CD8-positive, alpha-beta memory T cell (primary cell): ENCODE data around the gene YKT6. TPM values are rescaled to one million over a fixed set of nuclear protein-coding genes. Genes with fewer than 3 reads are reported as not detected.

Experiments
- CTCF ChIA-PET: fragments of 350-600 bp; sonication (Branson Sonifier 250); formaldehyde crosslinking; loops from one replicate; lab custom pipeline; 2021; ENCODE audit warnings: antibody characterized with exemption; lab: Charles Lee
- POLR2A ChIA-PET: fragments of 350-600 bp; sonication (Branson Sonifier 250); formaldehyde crosslinking; loops from one replicate; lab custom pipeline; 2021; ENCODE audit warnings: antibody characterized with exemption; lab: Charles Lee
- DNase-seq, 5 donors: peaks; one replicate each; pipeline versions ENCODE4 v3.0.0 to v3.0.0-alpha.2; 2020 to 2022; ENCODE audit warnings: mixed read lengths in 1 of 5
- H3K27ac ChIP-seq: one replicate; pipeline ENCODE4 v1.7.0; 2013; ENCODE audit warnings: low read depth, mild to moderate bottlenecking, low read length, moderate library complexity
- H3K27me3 ChIP-seq: 2 replicates; pipeline ENCODE4 v1.7.0; 2013; ENCODE audit warnings: low read length, mild to moderate bottlenecking; ENCODE audit not compliant: insufficient read depth, poor library complexity, severe bottlenecking
- H3K36me3 ChIP-seq: 2 replicates; pipeline ENCODE4 v1.7.0; 2013; ENCODE audit warnings: mild to moderate bottlenecking, low read length, moderate library complexity; ENCODE audit not compliant: insufficient read depth
- H3K4me1 ChIP-seq: 2 replicates; pipeline ENCODE4 v1.7.0; 2013; ENCODE audit warnings: mild to moderate bottlenecking, low read length, moderate library complexity; ENCODE audit not compliant: insufficient read depth
- H3K4me3 ChIP-seq: 2 replicates; pipeline ENCODE4 v1.7.0; 2013; ENCODE audit warnings: mild to moderate bottlenecking, low read length
- H3K9me3 ChIP-seq: 2 replicates; pipeline ENCODE4 v1.7.0; 2013; ENCODE audit warnings: mild to moderate bottlenecking, low read length
- H3K27ac Mint-ChIP-seq, 8 donors: one replicate each; pipeline ENCODE4 v1.8.0; 2020 to 2021; ENCODE audit warnings: mixed read lengths in 8 of 8, mild to moderate bottlenecking in 6 of 8, inconsistent platforms in 3 of 8, moderate library complexity in 3 of 8
- H3K27me3 Mint-ChIP-seq, 2 donors: one replicate each; pipeline ENCODE4 v1.8.0; 2020 to 2021; ENCODE audit warnings: mixed read lengths in 2 of 2, mild to moderate bottlenecking in 1 of 2, moderate library complexity in 1 of 2
- H3K36me3 Mint-ChIP-seq, 3 donors: one replicate each; pipeline ENCODE4 v1.8.0; 2020 to 2021; ENCODE audit warnings: mixed read lengths in 3 of 3, inconsistent platforms in 1 of 3, mild to moderate bottlenecking in 1 of 3
- H3K4me1 Mint-ChIP-seq, 3 donors: one replicate each; pipeline ENCODE4 v1.8.0; 2020 to 2021; ENCODE audit warnings: mixed read lengths in 3 of 3, inconsistent platforms in 1 of 3, mild to moderate bottlenecking in 1 of 3
- H3K4me3 Mint-ChIP-seq, 7 donors: one replicate each; pipeline ENCODE4 v1.8.0; 2020 to 2021; ENCODE audit warnings: mixed read lengths in 7 of 7, mild to moderate bottlenecking in 6 of 7, moderate library complexity in 4 of 7, inconsistent platforms in 2 of 7
- H3K9me3 Mint-ChIP-seq, 5 donors: one replicate each; pipeline ENCODE4 v1.8.0; 2020 to 2022; ENCODE audit warnings: mixed read lengths in 5 of 5, mild to moderate bottlenecking in 3 of 5, moderate library complexity in 2 of 5, inconsistent platforms in 1 of 5
- polyA plus RNA-seq: library from polyadenylated mRNA; unstranded; fragments of 300-500 nt; fragmentation: Illumina TruSeq; gene quantifications from one replicate; pipeline ENCODE4 v1.2.3, GENCODE V29; 2021
- total RNA-seq, 2 experiments: library from RNA; stranded (reverse); gene quantifications; one replicate each; pipeline ENCODE4 v1.2.3, GENCODE V29; 2021

Gene YKT6
- total and polyA plus RNA-seq, 3 experiments from 2014 or later: 44.9 to 94.6 (median 92.6) TPM

DNA sequence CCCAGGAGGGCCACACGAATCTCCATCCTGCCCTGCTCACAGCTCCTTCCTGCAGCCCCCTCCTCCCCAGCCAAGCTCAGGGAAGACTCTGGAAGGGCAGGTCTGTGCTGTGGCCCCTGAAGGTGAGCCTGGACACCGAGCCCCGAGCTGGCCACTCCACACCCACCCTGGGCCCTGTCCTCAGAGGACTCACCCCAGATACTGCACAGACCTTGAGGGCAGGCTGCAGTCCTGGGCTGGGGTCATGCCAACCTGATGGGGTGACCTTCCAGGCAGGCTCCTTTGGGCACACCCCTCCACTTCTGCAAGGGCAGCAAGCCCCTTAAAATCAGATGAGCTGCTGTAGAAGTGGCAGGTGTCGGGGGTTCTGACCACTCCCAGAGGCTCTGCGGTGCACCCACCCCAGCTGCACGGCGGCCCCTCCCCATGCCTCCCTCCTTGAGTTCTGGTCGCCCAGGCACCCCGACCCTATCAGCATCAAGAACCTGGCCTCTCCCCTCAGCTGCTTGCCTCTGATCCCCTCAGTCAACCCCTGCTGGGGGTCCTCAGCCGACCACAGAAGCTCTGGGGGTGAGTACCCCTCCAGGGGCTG lies 24.3 kb downstream of the YKT6 start:
- Histone ChIP-seq H3K4me1 (no peaks in the 10 kb centered on the region), H3K27ac (no peak overlapping the region), H3K4me3 (no peak overlapping the region), H3K9me3 (no peaks in the 10 kb centered on the region), H3K27me3 (no peaks in the 10 kb centered on the region), H3K36me3 (no peaks in the 10 kb centered on the region)
- Mint-ChIP-seq H3K27ac (peak overlapping the region in 1 of 8 donors; percentile 43), H3K9me3 (no peaks in the 10 kb centered on the region), H3K27me3 (peaks cover 4 to 19% of the 10 kb centered on the region in 2 donors), H3K4me1 (no peaks in the 10 kb centered on the region), H3K36me3 (no peaks in the 10 kb centered on the region), H3K4me3 (no peak overlapping the region)
- no peak for DNase-seq
- POLR2A ChIA-PET: no interaction called here
- CTCF ChIA-PET: interaction anchor here (1.0 kb wide), 1 partner anchor 16 kb away, joined by 3 read pairs; no protein-coding TSS in a partner anchor

DNA sequence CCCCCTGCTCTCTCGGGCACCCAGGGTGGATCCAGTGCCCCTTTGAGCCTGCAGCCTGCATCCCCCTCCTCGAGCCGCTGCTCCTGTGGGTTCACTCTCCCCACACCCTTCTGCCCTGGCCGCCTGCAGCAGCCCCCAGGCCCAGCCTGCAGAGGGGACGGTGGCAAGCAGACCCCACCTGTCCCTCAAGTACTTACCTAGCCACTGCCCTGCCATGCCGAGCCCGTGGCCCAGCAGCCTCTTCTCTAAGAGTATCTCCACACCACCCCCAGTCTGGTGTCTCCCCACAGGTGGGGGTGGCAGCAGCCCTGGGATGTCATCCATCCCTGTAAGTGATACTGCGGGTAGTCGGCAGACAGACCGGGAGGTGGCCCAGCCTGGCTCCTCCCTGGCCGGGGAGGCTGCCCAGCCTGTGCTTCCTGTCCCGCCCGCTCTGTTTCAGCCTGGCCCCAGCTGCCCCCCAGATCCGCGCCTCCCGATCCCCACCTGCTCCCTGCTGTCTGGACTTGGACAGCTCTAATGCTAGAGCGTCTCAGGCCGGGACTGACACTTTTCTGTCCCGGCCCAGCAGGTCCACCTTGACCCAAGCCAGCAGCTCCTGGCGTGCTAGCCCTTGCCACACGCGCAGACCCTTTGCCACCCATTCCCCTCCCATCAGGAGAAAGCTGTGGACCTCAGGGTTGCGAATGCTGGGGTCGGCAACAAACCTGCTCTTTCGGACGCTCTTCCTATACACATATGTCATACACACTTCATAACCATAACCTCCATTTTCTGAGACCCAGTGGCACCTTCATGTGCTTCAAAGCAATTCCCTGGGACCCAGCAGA lies 25.0 kb downstream of the YKT6 start:
- no peak for DNase-seq
- Histone ChIP-seq H3K9me3 (no peaks in the 10 kb centered on the region), H3K27me3 (no peaks in the 10 kb centered on the region), H3K36me3 (no peaks in the 10 kb centered on the region), H3K4me1 (no peaks in the 10 kb centered on the region), H3K4me3 (no peak overlapping the region), H3K27ac (no peak overlapping the region)
- Mint-ChIP-seq H3K9me3 (no peaks in the 10 kb centered on the region), H3K4me3 (no peak overlapping the region), H3K36me3 (no peaks in the 10 kb centered on the region), H3K27me3 (peaks cover 4 to 19% of the 10 kb centered on the region in 2 donors), H3K27ac (no peak overlapping the region), H3K4me1 (no peaks in the 10 kb centered on the region)
- CTCF ChIA-PET: interaction anchor here (1.0 kb wide), 1 partner anchor 15 kb away, joined by 3 read pairs; no protein-coding TSS in a partner anchor
- POLR2A ChIA-PET: no interaction called here

DNA sequence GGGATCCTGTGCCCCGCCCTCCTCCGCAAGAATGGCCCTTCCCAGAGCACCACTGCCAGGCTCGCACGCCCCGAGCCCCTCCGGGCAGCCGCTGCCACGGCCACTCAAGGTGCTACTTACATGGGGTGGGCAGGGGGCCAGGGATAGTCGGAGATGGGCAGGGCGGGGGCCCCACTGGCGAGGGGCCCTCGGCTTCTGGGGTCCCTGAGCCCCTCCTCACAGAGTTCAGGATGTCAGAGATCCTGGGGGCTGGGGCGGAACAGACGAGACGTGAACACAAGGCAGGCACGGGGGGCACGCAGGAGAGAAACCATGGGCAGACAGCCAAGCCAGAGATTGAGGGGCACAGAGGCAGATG lies 25.6 kb downstream of the YKT6 start:
- ChIA-PET POLR2A (no interaction called here), CTCF (no interaction called here)
- Histone ChIP-seq H3K4me1 (no peaks in the 10 kb centered on the region), H3K4me3 (no peak overlapping the region), H3K36me3 (no peaks in the 10 kb centered on the region), H3K27ac (no peak overlapping the region), H3K27me3 (no peaks in the 10 kb centered on the region), H3K9me3 (no peaks in the 10 kb centered on the region)
- Mint-ChIP-seq H3K9me3 (no peaks in the 10 kb centered on the region), H3K27me3 (peaks cover 4 to 19% of the 10 kb centered on the region in 2 donors), H3K36me3 (no peaks in the 10 kb centered on the region), H3K4me3 (no peak overlapping the region), H3K4me1 (no peaks in the 10 kb centered on the region), H3K27ac (no peak overlapping the region)
- no peak for DNase-seq

DNA sequence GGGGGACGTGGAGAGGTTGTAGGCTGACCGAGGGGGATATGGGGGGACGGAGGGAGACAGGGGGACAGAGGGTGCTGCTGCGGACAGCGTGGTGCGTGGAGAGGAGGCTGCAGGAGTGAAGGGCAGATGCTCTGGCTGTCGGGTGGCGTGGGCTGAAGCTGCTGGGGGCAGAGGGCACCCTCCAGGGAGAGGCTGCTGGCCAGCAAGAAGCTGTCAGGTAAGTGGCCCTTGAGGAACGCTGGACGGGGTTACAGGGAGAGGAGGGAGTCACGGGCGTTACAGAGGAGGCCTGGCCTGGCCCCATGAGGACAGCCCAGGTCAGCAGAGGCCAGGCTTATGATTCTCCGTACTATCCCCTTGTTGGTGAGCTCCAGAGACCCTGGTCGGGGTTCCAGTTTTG lies 27.1 kb downstream of the YKT6 start:
- ChIA-PET POLR2A (no interaction called here), CTCF (no interaction called here)
- no peak overlapping the region for H3K27ac Mint-ChIP-seq

DNA sequence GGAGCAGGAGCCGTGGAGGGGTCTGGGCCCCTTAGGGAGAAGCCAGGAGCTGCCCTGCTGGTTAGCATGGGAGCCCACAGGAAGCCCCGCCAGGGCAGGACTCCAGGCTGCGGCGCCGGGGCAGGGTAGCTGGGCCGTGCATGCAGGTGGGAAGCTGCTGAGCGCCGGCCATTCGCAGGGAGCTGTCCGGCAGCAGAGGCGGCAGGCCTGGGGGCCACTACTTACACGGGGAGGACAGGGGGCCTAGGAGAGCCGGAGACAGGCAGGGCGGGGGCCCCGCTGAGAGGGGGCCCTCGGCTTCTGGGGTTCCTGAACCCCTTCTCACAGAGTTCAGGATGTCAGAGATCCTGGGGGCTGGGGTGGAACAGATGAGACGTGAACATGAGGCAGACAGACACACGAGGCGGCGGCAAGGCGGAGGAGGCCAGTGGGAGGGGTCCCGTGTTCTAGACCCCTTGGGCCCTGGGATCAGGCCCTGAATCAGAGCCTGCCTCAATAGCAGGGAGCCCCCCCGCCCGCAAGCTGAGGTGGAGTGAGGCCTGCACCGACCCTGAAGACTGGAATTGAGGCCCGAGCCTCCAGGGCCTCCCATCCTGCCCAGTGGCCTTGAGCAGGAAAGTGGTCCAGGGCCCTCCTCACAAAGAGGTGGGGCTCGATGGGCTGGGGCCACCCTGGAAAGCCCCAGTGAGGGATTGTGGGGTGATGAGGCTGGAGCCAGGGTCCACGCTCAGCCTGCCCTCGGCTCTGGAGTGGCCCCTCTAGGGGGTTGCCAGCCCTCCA lies 28.0 kb downstream of the YKT6 start:
- Mint-ChIP-seq H3K4me1 (no peaks in the 10 kb centered on the region), H3K27ac (no peak overlapping the region), H3K9me3 (no peaks in the 10 kb centered on the region), H3K4me3 (no peak overlapping the region), H3K36me3 (no peaks in the 10 kb centered on the region), H3K27me3 (peaks cover 5 to 17% of the 10 kb centered on the region in 2 donors)
- CTCF ChIA-PET: no interaction called here
- Histone ChIP-seq H3K9me3 (no peaks in the 10 kb centered on the region), H3K4me1 (no peaks in the 10 kb centered on the region), H3K27me3 (no peaks in the 10 kb centered on the region), H3K36me3 (no peaks in the 10 kb centered on the region), H3K27ac (no peak overlapping the region), H3K4me3 (no peak overlapping the region)
- POLR2A ChIA-PET: no interaction called here
- DNase-seq: no peak

More for the DNA sequence above, 27.1 kb downstream of the YKT6 start:
- no peak for DNase-seq
- H3K9me3 ChIP-seq: no peaks in the 10 kb centered on the region
- Mint-ChIP-seq H3K36me3 (no peaks in the 10 kb centered on the region), H3K4me3 (no peak overlapping the region), H3K4me1 (no peaks in the 10 kb centered on the region), H3K27me3 (peaks cover 5 to 19% of the 10 kb centered on the region in 2 donors), H3K9me3 (no peaks in the 10 kb centered on the region)
- H3K4me1 ChIP-seq: no peaks in the 10 kb centered on the region
- no peaks in the 10 kb centered on the region for H3K36me3 ChIP-seq
- H3K27me3 ChIP-seq: no peaks in the 10 kb centered on the region
- no peak overlapping the region for H3K27ac ChIP-seq
- no peak overlapping the region for H3K4me3 ChIP-seq

DNA sequence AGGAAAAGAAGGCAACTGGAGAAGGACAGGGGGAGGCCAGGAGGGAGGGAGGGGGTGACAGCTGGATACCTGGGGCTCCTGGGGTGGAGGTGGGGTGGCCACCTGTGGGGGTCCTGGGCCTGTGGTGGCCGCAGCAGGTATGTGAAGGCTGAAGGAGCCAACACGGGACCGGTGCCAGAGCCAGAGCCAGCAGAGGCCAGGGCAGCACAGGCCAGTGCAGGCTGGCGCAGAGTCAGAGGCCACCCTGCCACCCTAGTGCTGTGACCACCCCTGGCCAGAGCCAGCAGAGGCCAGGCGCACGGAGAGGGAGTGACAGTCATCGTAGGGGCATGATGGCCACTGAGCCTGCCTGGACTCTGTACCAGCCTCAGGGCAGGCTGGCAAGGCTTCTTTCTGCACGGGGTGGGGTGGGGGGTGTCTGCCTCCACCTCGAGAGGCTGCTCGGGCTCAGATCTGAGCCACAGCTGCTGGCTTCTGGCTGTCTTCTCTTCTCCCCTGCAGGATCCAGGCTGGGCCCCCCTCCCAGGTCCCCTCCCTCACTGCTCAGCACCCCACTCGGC lies 28.8 kb downstream of the YKT6 start:
- H3K9me3 ChIP-seq: no peaks in the 10 kb centered on the region
- Mint-ChIP-seq H3K9me3 (no peaks in the 10 kb centered on the region), H3K36me3 (no peaks in the 10 kb centered on the region), H3K27ac (no peak overlapping the region), H3K4me3 (no peak overlapping the region), H3K27me3 (peaks cover 5 to 9% of the 10 kb centered on the region in 2 donors), H3K4me1 (no peaks in the 10 kb centered on the region)
- no peak overlapping the region for H3K4me3 ChIP-seq
- POLR2A ChIA-PET: no interaction called here
- no peaks in the 10 kb centered on the region for H3K36me3 ChIP-seq
- H3K4me1 ChIP-seq: no peaks in the 10 kb centered on the region
- CTCF ChIA-PET: no interaction called here
- no peaks in the 10 kb centered on the region for H3K27me3 ChIP-seq
- H3K27ac ChIP-seq: no peak overlapping the region
- no peak for DNase-seq

DNA sequence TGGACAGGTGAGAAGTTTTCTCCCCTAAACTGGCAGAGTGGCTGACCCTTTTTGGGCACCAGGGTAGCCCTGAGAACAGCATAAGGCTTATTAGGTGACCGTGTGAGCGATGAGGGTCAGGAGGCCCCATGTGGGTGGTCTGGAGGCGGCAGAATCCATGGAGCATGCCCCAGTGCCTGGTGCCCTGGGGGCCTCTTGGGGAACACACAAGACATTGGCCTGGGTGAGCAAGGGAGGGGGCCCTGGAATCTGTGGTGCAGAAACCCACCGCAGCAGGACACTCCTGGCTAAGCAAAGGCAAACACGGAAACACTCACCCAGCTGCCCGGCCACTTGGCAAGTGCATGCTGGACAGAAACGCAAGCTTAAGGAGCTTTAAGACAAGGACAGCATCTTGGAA lies 29.5 kb downstream of the YKT6 start:
- no peaks in the 10 kb centered on the region for H3K4me1 Mint-ChIP-seq
- Histone ChIP-seq H3K4me3 (no peak overlapping the region), H3K27ac (no peak overlapping the region), H3K27me3 (no peaks in the 10 kb centered on the region), H3K9me3 (no peaks in the 10 kb centered on the region), H3K4me1 (no peaks in the 10 kb centered on the region), H3K36me3 (no peaks in the 10 kb centered on the region)
- CTCF ChIA-PET: no interaction called here
- no peak overlapping the region for H3K27ac Mint-ChIP-seq
- H3K27me3 Mint-ChIP-seq: peaks cover 5 to 9% of the 10 kb centered on the region in 2 donors
- POLR2A ChIA-PET: no interaction called here
- H3K9me3 Mint-ChIP-seq: no peaks in the 10 kb centered on the region
- H3K4me3 Mint-ChIP-seq: no peak overlapping the region
- DNase-seq: no peak
- H3K36me3 Mint-ChIP-seq: no peaks in the 10 kb centered on the region

DNA sequence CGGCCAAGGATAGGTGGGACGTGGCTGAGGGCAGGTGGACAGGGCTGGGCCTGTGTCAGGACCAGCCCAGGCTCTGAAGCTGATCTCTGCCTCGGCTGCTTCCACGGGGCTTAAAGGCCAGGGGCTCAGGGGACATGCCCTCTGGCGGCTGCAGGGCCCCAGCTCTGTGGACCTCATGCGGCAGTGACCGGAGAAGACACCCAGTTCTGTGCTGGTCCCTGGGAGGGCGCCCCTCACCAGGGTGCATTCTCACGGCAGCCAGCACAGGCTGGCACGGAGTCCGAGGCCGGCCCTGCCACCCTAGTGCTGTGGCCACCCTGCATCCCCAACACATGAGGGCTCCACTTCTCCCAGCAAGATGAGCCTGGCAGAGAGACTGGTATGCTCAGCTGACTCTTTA lies 30.3 kb downstream of the YKT6 start:
- Histone ChIP-seq H3K27me3 (no peaks in the 10 kb centered on the region), H3K36me3 (no peaks in the 10 kb centered on the region), H3K4me3 (no peak overlapping the region), H3K4me1 (no peaks in the 10 kb centered on the region), H3K9me3 (no peaks in the 10 kb centered on the region), H3K27ac (no peak overlapping the region)
- Mint-ChIP-seq H3K27me3 (peaks cover 3 to 4% of the 10 kb centered on the region in 2 donors), H3K4me3 (no peak overlapping the region), H3K27ac (no peak overlapping the region), H3K9me3 (no peaks in the 10 kb centered on the region), H3K36me3 (no peaks in the 10 kb centered on the region), H3K4me1 (no peaks in the 10 kb centered on the region)
- DNase-seq: no peak
- CTCF ChIA-PET: no interaction called here
- POLR2A ChIA-PET: no interaction called here
